Right cardiac atrium (tissue), 5 donors: ENCODE results near the gene CISTR. TPM values are rescaled to one million over a fixed set of nuclear protein-coding genes. Genes with fewer than 3 reads are reported as not detected.
"Not testable (repeated sequence)": the region's sequence is repeated elsewhere in the genome, so short reads cannot be mapped to it uniquely, and the experiment has no call there.

Experiments
- ATAC-seq, 2 donors: fragments of 200-7000 bp; cut with Tn5 transposase; one replicate each; pipeline versions ENCODE4 v1.8.0 to v1.9.1; 2020; ENCODE audit warnings: moderate library complexity in 2 of 2, mild to moderate bottlenecking in 1 of 2
- DNase-seq, 3 donors: peaks; one replicate each; pipeline ENCODE4 v3.0.0-alpha.2; 2020
- H3K27ac ChIP-seq: one replicate; pipeline ENCODE4 v1.5.1; 2013; ENCODE audit warnings: mild to moderate bottlenecking, low read length, control low read depth, moderate library complexity
- H3K27me3 ChIP-seq: one replicate; pipeline ENCODE4 v1.6.1; 2013; ENCODE audit not compliant: control insufficient read depth, insufficient read depth
- H3K4me1 ChIP-seq: one replicate; pipeline ENCODE4 v1.6.1; 2013; ENCODE audit warnings: low read length; ENCODE audit not compliant: control insufficient read depth, insufficient read depth
- H3K4me3 ChIP-seq: one replicate; pipeline ENCODE4 v1.5.1; 2013; ENCODE audit warnings: low read length, control low read depth
- H3K9me3 ChIP-seq: one replicate; pipeline ENCODE4 v1.6.1; 2013; ENCODE audit warnings: low read length; ENCODE audit not compliant: control insufficient read depth
- WGBS: extraction: QIAGEN DNeasy Blood & Tissue Kit; methylation state at CpG from one replicate; pipeline ENCODE4 v1.1.7; 2013; 5-methylcytosine and 5-hydroxymethylcytosine counted together
- intact Hi-C, 4 donors: fragments of 100-400 bp; cut with DNase I; formaldehyde crosslinking; loops; one replicate each; pipeline versions ENCODE4 v1.11.0 to v1.14.0; 2022 to 2023
- polyA plus RNA-seq: library from polyadenylated mRNA; stranded (reverse); fragments of 200-250 nt; gene quantifications from one replicate; pipeline ENCODE4 v1.2.3, GENCODE V29; 2013
- total RNA-seq, 4 donors: library from RNA; stranded (reverse); fragmentation: NEBNext Ultra II Directional; extraction: Animal tissue kit (Norgen Biotek cat#: 25700); gene quantifications; one replicate each; pipeline ENCODE4 v1.2.1, GENCODE V29; 2021
- donor health status: healthy with polysubstance abuse.
- donor health status: DM: no; HTN: yes; CAD: no.
- donor health status: DM: no; HTN: no; CAD: no.
- donor health status: DM: no; HTN: yes; CAD: no; lungs with severe emphysema.
- donor health status: DM: yes; HTN: yes; CAD: no.

The CISTR gene
- total and polyA plus RNA-seq, 5 donors, result 2.8 to 5.9 (median 4.0) TPM

DNA sequence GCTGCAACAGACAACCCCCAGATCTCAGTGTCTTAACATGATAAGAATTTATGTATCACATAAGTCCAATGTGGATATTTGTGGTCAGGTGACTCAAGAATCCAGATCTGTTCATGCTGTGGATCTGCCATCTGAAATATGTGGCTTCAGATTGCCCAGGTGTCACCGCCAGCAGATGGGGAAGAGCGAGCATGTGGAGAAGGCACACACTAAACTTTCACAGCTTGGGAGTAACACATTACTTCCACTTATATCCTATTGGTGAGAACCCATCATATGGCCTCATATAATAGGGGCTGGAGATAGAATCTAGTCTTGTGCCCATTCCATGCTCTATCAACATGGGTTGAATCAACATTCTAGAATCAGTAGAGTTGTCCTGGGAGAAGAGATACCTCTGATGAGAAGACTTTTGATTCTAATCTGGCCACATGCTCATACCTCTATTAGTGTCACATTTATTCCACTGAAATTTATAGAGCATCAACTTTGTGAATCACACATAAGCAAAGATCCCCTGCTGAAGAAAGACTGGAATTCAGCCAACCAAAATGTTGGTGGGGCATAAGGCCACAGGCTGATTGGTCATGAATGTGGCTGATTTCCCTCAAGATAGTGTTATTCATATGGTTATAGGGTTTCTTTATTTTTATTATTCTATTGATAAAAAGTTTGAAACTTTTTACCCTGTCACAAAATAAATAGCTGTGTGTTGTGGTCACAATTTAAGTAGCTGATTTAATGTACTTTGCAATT, 18.6 kb downstream of the CISTR start:
- intact Hi-C loops, result no loop called here
- DNase-seq, result no peak
- 87% methylated on average over 2 of the region's 2 CpGs for WGBS
- Histone ChIP-seq H3K9me3 (no peaks in the 10 kb centered on the region), H3K27me3 (no peaks in the 10 kb centered on the region), H3K4me3 (no peak overlapping the region), H3K4me1 (no peaks in the 10 kb centered on the region), H3K27ac (no peak overlapping the region)
- ATAC-seq, result no peak

DNA sequence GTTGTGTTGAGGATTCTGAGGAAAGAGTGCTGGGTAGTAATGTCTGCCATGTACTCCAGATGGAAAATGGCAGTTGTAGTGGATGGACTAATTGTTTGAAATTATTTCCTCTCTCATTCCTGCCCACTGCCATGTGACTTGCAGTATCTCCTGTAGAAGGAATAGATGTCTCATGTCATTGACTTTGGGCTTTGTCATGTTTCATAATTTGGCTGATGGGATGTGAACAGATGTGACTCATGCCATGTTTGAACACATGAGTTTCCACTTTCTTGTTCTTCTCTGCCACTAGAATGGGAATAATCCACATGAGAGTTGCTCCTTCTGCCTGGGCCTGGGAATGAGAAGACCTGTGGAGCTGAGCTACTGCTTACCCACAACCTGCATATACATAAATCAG, 22.1 kb downstream of the CISTR start:
- H3K9me3 ChIP-seq, result no peaks in the 10 kb centered on the region
- H3K27ac ChIP-seq, result no peak overlapping the region
- ATAC-seq (no peak), DNase-seq (no peak)
- H3K4me1 ChIP-seq, result no peaks in the 10 kb centered on the region
- intact Hi-C loops, result no loop called here
- H3K4me3 ChIP-seq, result no peak overlapping the region
- no peaks in the 10 kb centered on the region for H3K27me3 ChIP-seq

DNA sequence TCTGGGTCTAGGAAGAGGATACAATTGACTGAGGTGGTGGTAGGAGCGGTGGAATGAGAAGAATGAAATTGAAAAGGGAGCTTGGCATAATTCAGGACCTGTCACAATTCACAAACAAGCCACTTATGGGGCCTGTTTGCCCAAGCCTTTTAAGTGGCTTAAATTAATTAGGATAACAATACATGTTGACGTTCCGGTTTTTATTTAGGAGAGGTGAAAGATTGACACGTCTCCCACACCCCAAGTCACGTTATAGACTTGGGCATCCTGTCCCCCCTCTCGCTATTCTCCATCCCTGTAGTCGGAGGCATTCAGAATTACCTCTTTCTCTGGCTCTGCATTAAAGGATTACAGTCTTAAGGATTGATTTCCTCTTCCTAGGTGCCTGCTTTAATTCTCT, 23.6 kb downstream of the CISTR start:
- peak overlapping the region; percentile 96 for H3K27ac ChIP-seq
- H3K4me1 ChIP-seq, result no peaks in the 10 kb centered on the region
- no peak for ATAC-seq
- no peak for DNase-seq
- H3K27me3 ChIP-seq, result no peaks in the 10 kb centered on the region
- H3K9me3 ChIP-seq, result no peaks in the 10 kb centered on the region
- peak overlapping the region; percentile 48 for H3K4me3 ChIP-seq
- WGBS, result 54% methylated on average over 7 of the region's 7 CpGs
- intact Hi-C loops, result no loop called here

DNA sequence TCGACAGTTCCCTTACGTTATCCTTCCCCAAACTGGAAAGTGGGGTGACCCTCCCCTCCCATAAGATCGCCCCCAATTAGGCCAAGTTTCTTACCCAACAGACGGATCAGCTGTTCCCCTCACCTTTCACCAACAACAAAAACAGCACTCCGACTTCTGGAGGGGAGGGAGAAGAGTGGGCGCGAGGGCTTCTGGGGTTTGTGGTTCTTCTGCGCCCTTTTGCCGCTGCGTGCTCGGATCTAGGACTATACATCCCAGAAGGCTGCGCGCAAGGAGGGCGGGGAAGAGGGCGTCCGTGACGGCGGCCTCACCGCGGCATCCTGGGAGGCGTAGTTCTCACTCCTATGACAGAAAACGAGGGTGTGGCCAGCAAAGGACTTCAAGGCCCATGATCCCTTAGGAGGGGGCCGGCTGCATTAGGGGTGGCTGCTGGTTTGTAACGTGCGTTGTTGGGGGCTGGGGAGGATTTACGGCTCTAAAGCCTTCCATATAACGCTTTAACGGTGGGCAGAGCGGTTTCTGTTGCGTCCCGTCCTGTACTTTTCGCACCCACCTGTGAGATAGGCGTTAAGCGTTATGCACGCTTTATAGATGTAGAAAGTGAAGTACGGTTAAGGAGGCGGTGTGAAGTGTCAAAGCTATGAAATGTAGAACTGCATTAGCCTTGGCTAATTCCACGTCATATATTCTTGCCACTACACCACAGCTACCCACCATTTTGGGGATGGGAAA, 24.3 kb downstream of the CISTR start, which contains the start of gene CALCOCO1:
CALCOCO1 (minus strand) TSS at position 143 of the 732 bp plus-strand sequence. CDS start 2,210 bp downstream, outside the sequence.
- H3K27ac ChIP-seq, result peak within 1 kb of the TSS; percentile 96
- no peaks in the 10 kb centered on the region for H3K4me1 ChIP-seq
- no peaks in the 10 kb centered on the region for H3K27me3 ChIP-seq
- ATAC-seq (peak; percentile 99 to 100), DNase-seq (peak; percentile 98 to 99 (median 98))
- no peaks in the 10 kb centered on the region for H3K9me3 ChIP-seq
- under 1% methylated on average over 38 of the region's 38 CpGs for WGBS
- intact Hi-C loops, result no loop called here
- peak within 1 kb of the TSS; percentile 89 for H3K4me3 ChIP-seq

DNA sequence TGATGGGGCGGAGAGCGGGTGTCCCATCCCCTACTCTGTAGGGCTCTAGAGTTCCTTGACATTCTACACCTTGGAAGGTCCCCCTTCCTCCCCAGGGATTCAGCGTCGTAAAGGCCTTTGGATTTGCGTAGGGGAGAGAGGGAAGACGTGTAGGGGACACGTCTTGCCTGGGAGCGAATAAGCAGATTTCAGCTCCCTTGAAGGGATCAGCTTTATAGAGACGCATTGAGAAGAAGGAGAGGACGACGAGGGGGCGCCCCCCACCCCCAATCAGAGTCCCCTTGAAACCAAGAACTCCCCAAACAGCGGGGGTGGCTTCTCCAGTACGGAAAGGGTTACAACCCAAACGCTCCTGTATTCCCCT, 24.9 kb downstream of the CISTR start:
- no peaks in the 10 kb centered on the region for H3K27me3 ChIP-seq
- intact Hi-C loops, result no loop called here
- under 1% methylated on average over 15 of the region's 15 CpGs for WGBS
- peak overlapping the region; percentile 89 for H3K4me3 ChIP-seq
- ATAC-seq (peak; percentile 1 to 12), DNase-seq (no peak)
- H3K27ac ChIP-seq, result peak overlapping the region; percentile 56
- no peaks in the 10 kb centered on the region for H3K9me3 ChIP-seq
- no peaks in the 10 kb centered on the region for H3K4me1 ChIP-seq

DNA sequence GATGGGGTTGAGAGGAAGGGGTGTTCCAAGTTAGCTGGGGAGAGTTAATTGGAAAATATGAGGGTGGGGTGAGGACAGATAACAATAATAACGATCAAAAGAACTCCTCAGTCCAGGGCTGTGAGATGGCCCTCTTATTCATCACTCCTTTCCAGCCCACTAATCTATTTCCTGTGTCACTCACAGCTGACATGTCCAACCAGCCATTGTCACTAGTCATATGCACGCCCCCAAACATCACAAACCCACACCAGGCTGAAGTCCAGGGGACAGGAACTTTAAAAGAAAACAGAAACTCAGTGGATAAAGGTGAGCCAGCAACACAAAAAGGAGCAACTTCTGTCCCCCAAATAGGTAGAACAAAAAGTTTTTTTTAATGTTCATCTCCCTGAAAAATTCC, 25.4 kb downstream of the CISTR start:
- intact Hi-C loops, result no loop called here
- 10% methylated on average over 2 of the region's 2 CpGs for WGBS
- no peaks in the 10 kb centered on the region for H3K4me1 ChIP-seq

DNA sequence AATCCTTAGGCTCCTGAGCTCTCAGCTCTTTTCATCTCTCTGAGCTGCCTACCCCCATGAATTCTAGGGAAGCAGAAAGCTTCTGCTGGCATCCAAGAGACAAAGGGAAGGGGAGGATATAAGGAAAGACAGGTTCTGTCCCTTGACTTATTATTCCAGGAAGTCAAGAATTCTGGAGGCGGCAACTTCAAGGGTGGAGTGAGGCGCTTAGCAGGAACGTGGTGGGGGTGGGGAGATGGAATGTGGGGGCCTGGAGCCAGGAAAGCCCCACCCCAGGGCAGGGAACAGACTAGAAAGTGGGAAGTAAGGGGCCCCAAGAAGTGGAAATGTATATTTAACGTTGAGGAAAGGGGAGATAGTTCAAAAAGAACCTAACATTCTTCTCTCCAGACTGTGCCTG, 26.0 kb downstream of the CISTR start:
- intact Hi-C loops, result no loop called here
- DNase-seq (no peak), ATAC-seq (no peak)
- Histone ChIP-seq H3K9me3 (no peaks in the 10 kb centered on the region), H3K27me3 (no peaks in the 10 kb centered on the region), H3K27ac (no peak overlapping the region), H3K4me1 (no peaks in the 10 kb centered on the region), H3K4me3 (peak overlapping the region; percentile 89)
- 41% methylated on average over 4 of the region's 4 CpGs for WGBS

More for the DNA sequence above, 25.4 kb downstream of the CISTR start:
- ATAC-seq, result no peak
- DNase-seq, result no peak
- Histone ChIP-seq H3K9me3 (no peaks in the 10 kb centered on the region), H3K27me3 (no peaks in the 10 kb centered on the region), H3K4me3 (peak overlapping the region; percentile 89), H3K27ac (no peak overlapping the region)

DNA sequence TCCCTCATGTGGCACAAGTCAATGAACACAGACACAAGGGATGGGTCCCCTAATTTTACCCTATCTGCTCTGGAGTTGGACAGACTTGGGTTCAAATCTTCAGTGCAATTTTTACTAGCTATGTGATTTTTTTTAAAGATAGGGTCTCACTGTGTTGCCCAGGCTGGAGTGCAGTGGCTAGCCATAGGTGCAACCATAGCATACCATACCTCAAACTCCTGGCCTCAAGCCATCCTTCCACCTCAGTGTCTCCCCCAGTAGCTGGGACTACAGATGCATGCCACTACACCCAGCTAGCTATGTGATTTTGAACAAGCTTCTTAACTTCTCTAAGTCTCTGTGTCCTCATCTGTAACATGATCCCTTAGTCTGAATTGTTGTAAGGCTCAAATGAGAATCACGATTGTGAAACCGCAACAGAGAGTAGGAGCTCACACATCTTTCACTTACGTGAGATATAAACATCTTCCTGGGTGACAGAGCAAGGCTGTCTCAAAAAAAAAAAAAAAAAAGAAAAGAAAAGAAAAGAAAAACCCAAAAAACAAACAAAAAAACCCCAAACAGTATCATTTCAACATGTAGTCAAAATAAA, 29.2 kb downstream of the CISTR start:
- H3K27me3 ChIP-seq, result no peaks in the 10 kb centered on the region
- ATAC-seq (no peak), DNase-seq (no peak)
- no peaks in the 10 kb centered on the region for H3K9me3 ChIP-seq
- no peak overlapping the region for H3K4me3 ChIP-seq
- intact Hi-C loops, result no loop called here
- H3K27ac ChIP-seq, result no peak overlapping the region
- 90% methylated on average over 3 of the region's 3 CpGs for WGBS
- no peaks in the 10 kb centered on the region for H3K4me1 ChIP-seq

DNA sequence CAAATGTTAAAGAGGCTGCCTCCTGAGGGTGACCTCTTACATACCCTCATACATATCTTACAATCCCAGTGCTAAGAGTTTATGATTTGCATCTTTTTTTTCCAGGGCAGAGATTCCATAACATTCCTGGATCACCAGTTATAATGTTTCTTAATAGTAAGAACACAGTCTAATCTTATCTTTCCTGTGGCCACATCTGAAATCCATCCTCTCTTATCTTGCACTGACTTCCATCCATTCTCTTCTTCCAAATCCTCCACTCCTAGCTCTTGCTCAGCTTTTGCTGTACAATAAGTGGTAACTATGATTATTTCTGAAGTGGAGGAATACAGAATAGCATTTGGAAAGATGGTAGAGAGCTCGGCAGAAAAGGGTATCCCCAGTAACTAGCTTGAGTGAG, 30.8 kb downstream of the CISTR start:
- intact Hi-C loops, result no loop called here
- H3K27ac ChIP-seq, result no peak overlapping the region
- 64% methylated on average over 1 of the region's 1 CpG for WGBS
- H3K4me3 ChIP-seq, result no peak overlapping the region
- H3K4me1 ChIP-seq, result no peaks in the 10 kb centered on the region
- no peaks in the 10 kb centered on the region for H3K27me3 ChIP-seq
- no peak for DNase-seq
- ATAC-seq, result no peak
- H3K9me3 ChIP-seq, result no peaks in the 10 kb centered on the region

DNA sequence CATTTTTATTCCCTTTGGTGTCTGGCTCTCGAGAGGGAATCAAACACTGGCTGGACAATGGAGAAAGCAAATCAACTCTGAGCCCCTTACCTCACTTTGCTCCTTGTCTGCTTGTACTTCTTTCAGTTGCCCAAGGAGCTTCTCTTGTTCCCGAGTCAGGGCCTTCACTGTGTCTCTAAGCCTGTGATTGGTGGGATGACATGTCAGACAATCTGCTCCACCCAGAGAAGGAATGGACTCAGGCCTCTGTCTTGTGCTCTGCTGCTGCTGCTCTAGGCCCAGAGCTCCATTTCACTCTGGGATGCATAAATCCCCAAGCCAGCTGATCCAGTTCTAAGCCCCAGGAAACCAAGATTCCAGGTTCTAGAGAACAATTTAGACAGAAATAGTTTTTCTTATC, 32.1 kb downstream of the CISTR start:
- no peak for ATAC-seq

DNA sequence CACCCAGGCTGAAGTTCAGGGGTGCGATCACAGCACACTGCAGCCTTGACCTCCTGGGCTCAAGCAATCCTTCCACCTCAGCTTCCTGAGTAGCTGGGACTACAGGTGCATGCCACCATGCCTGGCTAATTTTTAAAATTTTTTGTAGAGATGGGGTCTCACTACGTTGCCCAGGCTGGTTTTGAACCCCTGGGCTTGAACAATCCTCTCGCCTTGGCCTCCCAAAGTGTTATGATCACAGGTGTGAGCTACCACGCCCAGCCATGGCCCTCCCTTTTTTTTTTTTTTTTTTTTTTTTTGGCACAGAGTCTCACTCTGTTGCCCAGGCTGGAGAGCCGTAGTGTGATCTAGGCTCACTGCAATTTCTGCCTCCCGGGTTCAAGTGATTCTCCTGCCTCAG, 33.2 kb downstream of the CISTR start:
- DNase-seq, H3K4me3 ChIP-seq, intact Hi-C loops, H3K27ac ChIP-seq, H3K27me3 ChIP-seq, H3K9me3 ChIP-seq, H3K4me1 ChIP-seq, ATAC-seq: not testable (repeated sequence)
- WGBS, result 94% methylated on average over 6 of the region's 6 CpGs

More for the DNA sequence above, 32.1 kb downstream of the CISTR start:
- DNase-seq, result no peak
- Histone ChIP-seq H3K4me3 (no peak overlapping the region), H3K27ac (no peak overlapping the region), H3K4me1 (no peaks in the 10 kb centered on the region), H3K9me3 (no peaks in the 10 kb centered on the region), H3K27me3 (no peaks in the 10 kb centered on the region)
- intact Hi-C loops, result no loop called here
- WGBS, result 69% methylated on average over 2 of the region's 2 CpGs
